ENCODE measurements around the gene TEPSIN.

TEPSIN gene

DNA sequence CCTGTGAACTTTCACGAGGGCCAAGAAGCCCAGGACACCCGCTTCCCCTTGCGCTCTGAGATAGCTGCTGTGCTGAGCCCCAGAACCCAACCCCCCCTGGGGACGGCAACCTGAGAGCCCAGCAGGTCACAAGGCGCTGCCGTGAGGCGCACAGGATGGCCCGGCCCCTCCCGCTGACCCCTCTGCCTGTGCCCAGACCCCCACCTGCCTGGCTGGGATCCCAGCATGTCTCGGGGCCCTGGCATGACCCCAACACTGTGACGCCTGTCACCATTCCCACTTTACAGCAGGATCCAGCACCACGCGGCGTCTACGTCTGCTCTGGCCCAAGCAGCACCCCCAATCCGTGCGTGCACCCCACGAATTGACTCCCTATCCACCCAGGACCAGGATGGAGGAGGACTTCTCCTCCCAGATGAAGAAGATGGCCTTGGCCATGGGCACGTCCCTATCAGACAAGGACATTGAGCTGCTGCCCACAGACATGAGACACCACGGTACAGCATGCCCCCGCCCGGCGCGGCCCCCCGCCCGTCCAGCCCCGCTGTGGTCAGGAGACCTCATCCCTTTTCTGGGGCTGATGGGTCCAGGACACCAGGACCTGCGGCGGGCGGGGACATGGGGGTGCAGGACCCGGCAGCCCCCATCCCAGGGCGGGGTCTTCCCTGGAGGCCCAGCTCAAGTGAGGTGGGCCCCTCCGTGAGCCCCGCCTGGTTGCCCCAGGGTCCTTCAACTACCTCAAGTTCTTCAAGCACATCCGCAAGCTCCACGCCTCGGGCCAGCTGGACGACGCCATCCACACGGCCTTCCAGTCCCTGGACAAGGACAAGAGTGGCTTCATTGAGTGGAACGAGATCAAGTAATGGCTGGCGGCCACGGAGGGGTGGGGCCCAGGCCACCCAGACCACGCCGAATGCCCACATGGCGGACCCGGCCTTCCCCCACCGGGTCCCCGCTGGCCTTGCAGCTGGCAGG, 57.7 kb downstream of the TEPSIN start:
- DNase-seq: no peak

DNA sequence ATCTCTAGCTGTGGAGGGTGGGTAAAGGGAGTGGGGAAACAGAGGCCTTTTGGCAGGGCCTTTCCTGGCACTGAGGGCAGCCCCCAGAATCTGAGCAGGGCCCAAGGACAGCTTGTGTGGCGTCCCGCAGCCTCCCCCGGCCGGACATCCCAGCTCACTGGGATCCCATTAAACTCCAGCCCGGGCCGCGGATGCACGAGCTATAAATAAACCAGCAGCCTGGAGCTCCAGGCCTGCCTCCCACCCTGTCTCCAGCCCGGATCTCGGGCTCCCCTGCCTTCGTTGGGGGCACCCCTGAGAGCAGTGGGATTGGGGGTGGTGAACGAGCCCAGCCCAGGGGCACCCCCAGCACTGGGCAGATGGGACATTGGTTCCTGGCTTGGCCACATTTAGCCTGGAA, 59.0 kb downstream of the TEPSIN start:
- DNase-seq: no peak

DNA sequence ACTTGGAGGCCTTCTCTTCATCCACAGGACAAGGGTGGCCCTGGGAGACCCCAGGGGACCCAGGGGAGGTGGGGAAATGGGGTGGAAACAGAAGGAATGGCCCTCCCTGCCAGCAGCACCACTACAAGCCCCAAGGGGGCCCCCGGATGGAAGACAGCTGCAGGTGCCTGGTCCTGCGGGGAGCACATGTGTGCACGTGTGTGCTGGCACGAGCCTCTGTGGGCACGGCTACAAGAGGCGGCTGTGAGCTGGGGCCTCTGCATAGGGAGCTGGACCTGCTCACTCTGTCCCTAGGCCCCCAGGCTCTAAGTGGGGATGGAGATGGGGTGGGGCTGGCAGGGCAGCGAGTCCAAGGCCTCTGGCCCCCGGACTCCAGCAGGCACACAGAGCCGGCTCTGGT, 59.6 kb downstream of the TEPSIN start:
- DNase-seq: no peak

All from suppressor macrophage treated with lipopolysaccharide for 4 hours (primary cell).